Stimulated activated CD8-positive, alpha-beta memory T cell treated with anti-CD3 and anti-CD28 coated beads, Interleukin-12 subunit alpha, Interleukin-12 subunit beta, amount 100 ng/mL, for 1 hour (primary cell): ENCODE results near the gene KCTD17.
"Not testable (repeated sequence)": the region's sequence is repeated elsewhere in the genome, so short reads cannot be mapped to it uniquely, and the experiment has no call there.

ENCODE experiments used
- DNase-seq: peaks from one replicate; pipeline ENCODE4 v3.0.0-alpha.2; 2020; ENCODE audit warnings: low read depth

KCTD17 gene

DNA sequence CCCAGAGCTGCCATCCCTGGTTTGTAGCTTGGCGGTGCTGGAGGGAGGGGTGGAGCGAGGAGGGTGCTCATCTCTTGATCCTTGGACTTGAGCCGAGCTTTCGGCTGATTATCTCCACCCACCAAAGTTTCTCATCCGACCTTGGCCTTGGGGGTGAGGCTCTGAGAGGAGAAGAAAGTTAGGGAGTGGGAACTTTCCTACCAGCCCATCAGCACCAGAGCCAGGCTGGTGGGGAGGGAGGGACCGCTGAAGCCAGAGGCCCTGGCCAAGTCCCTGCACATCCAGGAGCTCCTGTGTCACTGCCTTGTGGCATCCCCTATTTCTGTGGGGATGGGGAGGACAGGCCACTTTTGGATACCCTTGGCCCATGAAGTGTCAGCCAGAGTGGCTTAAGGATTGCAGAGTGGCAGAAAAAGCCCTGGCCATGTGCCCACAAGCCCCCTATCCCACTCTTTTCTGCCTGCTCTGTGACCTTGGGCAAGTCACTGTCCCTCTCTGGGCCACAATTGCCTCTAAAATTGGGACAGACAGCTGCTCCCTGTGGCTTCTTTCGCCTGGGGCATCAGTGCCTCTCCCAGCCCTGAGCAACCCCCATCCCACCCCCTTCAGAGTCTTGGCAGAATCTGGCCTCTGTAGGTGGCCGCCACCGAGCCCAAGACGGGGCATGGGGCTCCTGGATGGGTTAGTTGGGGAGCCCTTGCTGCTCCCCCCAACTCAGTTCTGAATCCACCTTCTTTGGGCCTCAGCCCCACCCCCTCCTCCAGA lies 10.3 kb downstream of the KCTD17 start:
- no peak for DNase-seq

DNA sequence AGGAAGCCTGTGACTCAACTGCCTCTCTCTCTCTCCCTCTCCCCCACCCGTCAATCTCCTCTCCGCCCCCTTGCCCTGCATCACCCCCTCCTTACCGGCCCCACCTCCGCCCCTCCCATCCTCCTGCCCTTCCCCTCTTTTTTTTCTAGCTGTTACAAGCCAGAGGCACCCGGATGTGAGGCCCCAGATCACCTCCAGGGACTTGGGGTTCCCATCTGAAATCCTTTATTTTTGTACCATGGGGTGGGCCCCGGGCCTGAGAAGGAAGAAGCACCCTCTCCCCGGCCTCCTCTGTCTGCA lies 10.8 kb downstream of the KCTD17 start:
- DNase-seq: no peak

DNA sequence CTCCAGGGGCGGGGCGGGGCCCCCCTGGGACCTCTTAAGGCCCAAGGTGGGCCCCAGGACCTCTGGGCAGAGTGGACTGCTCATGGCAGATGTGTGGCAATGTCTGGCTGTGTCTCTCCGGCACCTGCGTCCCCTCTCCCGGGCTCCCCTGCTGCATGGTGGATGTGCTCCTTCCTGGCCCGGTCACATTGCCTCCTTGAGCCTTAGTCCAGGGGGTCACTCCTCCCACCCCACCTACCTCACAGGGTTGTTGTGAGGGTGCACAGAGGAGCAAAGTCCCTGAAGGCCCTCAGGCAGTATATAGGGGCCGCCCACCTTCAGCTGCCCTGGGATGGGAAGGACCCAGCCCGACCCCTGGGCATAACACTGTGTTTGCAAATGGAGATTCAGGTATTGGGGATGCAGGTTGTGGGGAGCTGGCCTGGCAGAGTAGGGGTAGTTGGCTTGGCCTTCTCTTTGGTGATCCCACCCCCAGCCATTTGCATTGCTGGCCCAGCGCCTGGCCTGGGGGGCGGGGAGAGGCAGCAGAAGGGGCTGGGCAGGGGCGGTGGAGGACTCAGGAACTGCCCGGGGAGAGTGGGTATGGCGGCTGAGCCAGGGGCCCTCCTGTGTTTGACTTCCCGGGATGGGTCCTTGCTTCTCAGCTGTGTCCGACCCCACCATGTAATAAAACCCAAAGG lies 11.3 kb downstream of the KCTD17 start:
- no peak for DNase-seq

DNA sequence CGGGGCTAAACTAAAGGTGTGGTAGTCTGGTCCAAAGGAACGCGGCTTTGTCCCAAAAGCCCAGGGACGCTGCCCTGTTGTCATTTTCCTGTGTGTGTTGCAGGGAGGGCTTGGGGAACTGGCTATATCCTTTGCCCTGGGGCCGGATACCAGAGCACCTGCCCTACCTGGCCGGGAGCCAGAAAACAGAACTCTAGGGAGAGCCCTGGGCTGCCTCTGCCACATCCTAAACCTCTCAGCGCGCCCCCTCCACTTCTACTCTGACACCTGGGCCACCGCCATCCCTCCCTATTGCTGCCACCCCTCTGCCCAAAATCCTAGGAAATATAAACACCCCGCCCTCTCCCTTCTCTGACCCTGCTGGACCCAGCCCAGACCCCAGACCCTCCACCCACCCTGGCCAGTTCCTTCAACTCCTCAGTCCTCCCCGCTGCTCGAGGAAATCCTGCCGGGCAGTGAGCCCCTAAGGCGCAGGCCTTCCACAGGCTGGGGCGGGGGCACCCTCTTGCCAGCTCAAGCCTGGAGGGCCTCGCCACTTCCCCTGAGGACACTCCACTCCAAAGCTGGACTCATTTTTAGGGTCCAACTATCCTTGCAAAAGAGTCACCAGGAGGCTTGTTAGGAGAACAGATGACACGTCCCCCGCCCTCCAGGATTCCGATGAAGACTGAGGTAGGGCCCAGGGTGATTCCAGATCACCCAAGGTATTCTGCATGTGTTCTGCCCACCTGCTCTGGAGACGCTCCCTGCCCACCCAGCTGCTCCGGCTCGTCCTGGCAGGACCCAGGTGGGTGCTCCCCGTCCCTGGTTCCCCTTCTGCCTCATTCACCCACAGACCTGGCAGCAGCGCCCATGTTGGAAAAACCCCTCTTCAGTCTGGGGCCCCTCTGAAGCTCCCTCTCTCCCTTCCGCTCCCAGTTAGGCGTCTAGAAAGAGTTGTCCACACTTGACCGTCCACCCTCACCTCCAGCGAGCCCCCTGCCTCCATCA lies 12.2 kb downstream of the KCTD17 start:
- no peak for DNase-seq

DNA sequence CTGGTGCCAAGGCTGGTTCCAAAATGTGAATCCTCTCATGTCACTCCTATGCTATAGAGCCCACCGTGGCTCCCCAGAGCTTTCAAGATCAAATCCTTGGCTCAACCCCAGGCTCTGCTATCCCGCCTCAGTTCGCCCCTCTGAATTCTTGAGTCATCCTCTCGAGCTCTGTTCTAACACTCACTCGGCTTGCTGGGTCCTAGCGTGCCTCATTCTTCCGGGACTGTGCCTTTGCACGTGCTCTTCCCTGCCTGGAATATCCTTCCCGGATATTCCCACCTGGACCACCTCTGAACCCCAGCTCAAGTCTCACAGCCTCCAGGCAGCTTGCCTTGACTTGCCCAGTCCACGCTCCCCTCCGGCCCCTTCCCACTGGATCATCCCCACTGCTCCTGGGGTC lies 13.0 kb downstream of the KCTD17 start:
- no peak for DNase-seq

DNA sequence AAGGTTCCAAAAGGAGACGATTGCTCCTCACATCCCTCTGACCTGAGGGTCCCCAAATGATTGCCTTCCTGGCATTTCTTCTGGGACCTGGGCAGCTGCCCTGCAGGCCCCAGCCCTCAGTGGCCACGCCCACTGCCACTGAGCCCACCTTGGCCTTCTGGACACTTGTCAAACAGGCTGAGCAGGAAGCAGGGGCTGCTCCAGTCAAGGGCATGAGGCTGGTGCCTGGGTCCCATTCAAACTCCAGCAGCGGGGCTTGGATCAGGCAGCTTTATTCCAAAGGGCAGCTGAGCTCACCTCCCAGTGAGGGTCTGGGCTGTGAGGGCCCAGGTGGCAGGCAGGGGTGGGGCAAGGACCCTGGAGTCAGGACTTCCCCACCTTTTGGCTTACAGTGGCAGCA lies 13.6 kb downstream of the KCTD17 start:
- no peak for DNase-seq

DNA sequence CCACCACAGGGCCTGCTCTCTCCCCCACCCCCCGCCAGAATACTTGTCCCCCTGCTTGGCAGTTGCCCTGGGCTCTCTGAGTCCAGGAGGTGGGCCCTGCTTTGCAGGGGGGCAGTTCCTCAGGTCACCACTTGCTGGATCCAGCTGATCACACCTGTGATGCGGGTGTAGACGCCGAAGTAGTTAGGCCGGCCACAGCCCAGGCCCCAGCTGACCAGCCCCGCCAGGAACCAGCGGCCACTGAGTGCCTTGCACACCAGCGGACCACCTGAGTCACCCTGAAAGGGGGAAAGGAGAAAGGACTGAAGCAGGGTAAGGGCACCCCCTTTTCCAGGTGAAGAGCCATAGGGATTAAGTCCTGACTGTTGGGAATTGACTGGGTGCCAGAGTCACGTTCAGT lies 14.4 kb downstream of the KCTD17 start:
- DNase-seq: no peak

DNA sequence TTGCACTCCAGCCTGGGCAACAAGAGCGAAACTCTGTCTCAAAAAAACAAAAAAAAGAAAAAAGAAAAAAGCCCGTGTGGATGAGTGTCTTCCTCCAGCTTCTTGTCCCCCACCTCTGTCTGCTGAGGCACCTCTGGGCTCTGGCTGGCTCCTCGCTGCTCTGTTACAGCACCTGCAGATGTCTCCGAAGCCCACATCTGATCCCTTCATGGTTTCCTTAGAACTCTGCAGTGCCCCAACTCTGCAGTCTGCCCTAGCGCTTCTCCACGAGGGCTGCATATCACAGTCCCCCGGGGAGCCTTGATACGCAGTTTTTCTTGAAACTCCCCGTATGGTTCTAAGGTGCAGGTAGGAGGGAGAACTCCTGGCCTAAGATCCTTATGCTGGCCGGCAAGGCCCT lies 15.9 kb downstream of the KCTD17 start:
- DNase-seq: no peak

DNA sequence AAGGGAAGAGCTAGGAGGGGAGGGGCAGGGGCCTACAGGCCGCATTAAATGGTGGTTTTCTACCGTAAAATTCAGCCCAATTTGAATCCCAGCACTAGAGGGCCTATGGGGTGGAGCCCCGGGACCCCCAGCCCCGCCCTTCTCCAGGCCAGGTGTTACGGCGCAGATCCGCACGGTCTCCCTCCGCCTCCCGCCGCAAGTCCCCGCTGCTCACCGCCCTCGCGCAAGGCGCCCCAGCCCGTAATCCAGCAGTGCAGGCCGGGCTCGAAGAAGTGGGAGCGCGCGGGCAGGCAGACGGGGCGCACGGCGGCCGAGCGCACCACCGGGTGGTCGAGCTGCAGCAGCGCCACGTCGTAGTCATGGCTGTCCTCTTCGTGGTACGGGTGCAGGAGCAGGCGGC lies 17.3 kb downstream of the KCTD17 start:
- no peak for DNase-seq

DNA sequence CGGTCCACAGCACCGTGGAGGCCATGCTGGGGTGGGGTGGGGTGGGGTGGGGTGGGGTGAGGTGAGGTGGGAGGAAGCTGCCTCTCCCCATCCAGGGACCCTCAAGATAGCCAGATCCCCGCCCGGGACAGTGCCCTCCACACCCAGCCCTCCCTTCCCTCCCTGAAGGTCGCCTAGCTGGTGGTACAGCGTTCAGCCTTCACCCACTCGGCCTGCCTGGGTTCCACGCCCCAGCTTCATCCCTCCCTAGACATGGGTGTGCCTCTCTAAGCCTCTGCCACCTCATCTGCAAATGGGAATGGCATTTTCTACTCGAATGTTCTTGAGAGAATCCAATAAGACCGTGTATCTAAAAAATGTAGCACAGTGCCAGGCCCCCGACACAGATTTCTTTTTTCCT lies 17.8 kb downstream of the KCTD17 start:
- DNase-seq: no peak

DNA sequence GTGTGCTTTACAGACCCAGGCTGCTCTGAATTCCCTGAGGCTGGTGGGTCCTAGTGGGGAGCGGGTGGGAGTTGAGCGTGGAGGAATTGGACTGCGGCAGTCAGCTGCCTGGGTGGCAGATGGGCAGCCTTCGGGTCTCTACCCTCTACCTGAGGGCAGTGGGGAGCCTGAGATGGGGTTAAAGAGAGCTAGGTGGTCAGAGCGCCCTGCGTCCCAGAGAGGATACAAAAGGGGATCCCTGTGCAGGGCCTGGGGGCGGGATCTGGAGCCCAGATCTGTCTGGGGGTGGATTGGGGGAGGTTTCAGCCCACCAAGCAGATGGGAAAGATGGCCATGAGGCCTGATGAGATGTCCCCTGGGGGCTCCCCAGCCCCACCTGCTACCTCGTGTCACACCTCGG lies 18.2 kb downstream of the KCTD17 start:
- no peak for DNase-seq

DNA sequence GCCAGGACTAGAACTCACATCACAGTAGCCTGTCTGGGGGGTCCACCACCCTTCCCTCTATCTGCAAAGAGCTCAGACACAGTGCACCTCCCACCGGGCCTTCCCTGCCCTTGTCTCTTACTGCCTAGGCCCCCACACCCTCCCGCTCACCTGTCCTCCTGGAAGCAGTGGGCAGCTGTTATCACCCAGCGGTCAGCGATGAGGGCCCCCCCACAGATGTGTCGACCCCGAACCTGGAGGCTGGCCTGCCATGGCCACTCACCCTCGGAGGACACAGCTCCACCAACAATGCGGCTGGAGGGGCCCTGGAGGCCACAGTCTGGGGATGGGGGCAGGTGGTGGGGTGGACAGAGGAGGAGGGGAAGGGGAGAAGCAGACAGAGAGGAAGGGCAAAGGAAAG lies 18.8 kb downstream of the KCTD17 start:
- DNase-seq: no peak

DNA sequence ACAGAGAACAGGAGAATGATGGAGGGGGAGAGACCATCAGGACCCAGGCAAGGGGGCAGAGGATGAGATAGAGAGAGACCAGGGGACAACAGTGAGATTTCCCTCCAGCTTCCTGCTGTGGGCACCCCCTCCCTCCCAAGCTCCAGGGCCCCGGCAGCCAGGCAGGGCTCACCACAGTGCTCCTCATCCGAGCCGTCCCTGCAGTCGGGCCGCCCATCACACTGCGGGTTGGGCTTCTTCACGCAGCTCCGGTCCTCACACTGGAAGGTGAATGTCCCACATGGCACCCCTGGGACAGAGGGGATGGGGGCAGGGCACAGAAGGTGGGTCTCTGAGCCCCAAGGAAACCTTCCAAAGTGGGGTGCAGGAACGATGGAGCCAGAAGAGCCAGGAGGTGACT lies 19.2 kb downstream of the KCTD17 start:
- DNase-seq: no peak

DNA sequence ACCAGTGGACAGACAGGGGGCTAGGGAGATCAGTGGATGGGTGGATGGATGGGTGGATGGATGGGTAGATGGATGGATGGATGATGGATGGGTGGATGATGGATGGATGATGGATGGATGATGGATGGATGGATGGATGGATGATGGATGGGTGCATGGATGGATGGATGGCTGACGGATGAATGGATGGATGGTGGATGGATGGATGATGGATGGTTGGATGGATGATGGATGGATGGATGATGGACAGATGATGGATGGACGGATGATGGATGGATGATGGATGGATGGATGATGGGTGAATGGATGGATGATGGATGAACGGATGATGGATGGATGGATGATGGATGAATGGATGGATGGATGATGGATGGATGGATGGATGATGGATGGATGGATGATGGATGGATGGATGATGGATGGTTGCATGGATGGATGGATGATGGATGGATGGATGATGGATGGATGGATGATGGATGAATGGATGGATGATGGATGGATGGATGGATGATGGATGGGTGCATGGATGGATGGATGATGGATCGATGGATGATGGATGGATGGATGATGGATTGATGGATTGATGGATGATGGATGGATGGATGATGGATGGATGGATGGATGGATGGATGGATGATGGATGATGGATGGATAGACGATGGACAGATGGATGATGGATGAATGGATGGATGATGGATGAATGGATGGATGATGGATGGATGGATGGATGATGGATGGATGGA lies 20.5 kb downstream of the KCTD17 start:
- not testable (repeated sequence) for DNase-seq

DNA sequence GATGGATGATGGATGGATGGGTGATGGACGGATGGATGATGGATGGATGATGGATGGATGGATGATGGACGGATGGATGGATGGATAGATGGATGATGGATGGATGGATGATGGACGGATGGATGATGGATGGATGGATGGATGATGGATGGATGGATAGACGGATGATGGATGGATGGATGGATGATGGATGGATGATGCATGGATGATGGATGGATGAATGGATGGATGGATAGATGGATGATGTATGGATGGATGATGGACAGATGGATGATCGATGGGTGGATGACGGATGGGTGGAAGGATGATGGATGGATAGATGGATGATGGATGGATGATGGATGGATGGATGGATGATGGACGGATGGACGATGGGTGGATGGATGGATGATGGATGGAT lies 21.1 kb downstream of the KCTD17 start:
- no peak for DNase-seq

DNA sequence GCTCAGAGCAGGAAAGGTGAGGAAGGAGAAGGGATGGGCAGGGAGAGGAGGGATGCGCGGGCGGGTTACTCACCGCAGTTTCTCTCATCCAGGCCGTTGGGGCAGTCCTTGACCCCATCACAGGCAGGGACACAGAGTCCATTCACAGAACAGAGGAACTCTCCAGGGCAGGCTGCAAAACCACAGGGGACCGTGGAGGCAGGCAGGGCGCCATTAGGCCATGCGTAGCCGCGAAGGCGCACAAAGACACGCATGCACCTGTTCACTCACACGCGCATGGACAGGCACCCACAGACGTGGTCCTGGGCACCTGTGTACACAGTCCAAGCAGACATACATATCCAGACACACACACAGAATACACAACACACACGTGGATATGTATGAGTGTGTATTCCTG lies 23.0 kb downstream of the KCTD17 start:
- DNase-seq: no peak

DNA sequence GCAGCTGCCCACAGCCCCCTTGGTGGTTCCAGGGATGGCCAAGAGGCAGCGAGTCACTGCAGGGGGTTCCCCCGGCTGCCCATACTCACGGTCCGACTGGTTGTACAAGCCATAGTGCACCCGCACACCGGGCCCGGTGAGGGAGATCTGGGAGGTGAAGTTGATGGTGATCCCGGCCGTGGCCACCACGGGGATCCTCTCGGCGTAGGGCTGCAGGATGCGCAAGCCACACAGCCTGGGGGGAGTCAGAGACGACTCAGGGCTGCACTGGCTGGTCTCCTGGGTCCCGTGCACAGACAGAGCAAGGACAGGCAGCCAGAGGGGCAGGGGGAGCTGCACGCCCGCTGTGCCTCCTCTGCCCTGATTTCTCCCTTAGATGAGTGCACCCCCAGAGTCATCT lies 23.5 kb downstream of the KCTD17 start:
- no peak for DNase-seq

DNA sequence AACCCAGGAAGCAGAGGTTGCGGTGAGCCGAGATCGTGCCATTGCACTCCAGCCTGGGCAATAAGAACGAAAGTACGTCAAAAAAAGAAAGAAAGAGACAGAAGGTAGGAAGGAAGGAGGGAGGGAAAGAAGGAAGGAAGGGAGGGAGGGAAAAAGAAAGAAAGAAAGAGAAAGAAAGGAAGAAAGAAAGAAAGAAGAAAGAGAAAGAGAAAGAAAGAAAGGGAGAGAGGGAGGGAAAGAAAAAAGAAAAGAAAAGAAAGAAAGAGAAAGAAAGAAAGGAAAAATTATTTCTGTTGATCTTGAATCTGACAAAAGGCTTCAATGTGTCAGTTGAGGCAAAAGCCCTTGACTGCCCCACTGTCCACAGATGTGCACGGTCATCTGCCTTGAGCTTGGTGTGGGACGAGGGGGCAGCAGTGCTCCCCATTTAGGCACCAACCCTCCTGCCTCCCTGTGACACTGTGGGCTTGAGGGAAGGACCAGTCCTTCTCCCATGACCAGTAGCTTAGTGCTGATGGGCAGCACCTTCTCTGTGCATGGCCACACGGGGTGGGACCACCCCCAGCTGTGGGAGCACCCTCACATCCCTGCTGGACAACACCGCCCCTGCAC lies 24.4 kb downstream of the KCTD17 start:
- no peak for DNase-seq

DNA sequence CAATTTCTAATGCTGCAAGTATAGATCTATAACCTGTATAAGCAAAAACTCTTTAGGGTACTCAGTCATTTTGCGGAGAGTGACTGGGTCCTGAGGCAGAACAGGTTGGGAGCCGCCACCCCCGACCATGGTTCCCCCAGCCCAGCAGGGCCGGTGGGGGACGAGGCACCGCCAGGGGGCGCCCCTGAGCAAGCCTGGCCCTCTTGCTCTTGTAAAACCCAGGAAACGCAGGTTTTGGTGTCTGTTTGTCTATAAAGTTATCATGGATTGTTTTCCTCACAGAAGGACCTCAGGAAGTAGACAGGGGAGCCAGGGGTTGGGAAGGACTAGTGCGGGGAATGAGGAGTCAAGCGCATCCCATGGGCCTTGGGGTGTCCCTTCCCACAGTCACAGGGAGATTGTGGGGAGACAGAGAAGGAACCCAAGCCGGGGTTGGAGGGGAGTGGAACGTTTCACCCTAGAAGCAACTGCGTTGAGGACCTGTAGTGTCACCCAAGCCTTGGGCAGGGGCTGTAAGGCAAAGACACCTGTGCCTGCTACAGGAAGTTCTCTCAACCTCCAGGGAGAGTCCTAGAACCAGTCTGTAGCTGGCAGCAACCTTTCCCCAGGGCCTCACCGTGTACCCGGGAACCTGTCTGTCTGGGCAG lies 26.4 kb downstream of the KCTD17 start:
- peak; percentile 72 for DNase-seq

DNA sequence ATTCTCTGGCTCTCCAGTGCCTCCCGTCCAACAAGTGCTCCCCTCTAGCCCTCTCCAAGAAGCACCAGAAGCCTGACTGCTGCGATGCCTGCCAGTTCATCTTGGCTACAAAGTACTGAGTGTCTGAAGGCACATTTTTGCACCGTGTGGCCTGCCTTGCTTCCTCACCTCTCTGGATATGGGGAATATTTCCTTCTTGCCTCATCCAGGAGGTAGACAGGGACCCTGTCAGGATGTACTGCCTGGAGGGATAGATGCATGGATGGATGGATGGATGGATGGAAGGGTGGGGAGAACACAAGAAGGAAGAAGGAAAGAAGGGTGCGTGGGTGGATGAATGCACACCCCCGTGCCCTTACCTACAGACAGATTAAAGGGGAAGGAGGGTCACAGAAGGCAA lies 27.6 kb downstream of the KCTD17 start:
- no peak for DNase-seq

DNA sequence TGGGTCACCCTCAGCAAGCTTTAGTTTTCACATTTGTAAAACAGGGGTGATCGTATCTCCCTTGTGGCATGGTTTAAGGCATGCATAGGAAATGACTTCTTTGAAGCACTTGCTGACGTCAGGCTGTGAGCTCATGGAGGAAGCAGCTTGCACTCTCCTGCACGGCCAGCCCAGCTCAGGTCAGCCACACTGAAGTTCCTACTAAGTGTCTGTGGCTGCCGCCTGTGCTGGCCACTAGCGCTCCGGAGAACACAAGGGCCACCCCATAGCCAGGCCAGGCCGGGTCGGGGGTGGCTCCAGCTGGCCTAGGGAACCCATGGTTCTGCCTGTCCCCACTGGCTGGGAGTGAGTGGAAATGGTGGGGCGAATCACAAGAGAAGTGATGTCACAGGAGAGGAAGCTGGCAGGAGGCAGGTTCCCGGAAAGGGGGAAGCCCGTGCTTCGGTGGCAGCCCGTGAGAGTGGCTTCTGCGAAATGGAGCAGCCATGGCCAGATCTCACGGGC lies 28.2 kb downstream of the KCTD17 start:
- DNase-seq: peak; percentile 63
